ENCODE results near the gene MRPL55.

DNA sequence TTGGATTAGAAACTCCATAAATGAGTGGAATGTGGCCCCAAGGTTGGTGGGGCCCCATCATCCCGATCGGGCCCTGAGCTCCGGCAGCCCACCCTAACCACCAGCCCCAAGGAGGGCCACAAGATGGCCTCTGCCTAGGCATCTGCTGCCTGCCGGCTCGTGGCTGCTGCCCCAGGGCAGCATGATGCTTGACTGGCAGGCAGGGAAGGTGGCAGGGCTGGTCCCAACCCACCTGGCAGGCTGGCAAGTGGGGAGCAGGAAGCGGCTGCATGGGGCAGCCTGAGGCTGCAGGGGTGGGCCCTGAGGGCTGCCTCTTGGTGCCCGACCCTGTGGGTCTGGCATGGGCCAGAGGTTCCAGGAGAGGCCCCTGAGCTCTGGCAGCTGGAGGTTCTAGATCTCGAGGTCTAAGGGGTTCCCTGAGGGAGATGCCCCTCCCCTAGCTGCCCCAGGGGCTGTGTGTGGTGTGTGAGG, 39.9 kb upstream of the MRPL55 start:
- no peak for TF ChIP-seq POLR2A (IDR thresholded peaks at IDR 0.05)
- TF ChIP-seq, protein P1, sequence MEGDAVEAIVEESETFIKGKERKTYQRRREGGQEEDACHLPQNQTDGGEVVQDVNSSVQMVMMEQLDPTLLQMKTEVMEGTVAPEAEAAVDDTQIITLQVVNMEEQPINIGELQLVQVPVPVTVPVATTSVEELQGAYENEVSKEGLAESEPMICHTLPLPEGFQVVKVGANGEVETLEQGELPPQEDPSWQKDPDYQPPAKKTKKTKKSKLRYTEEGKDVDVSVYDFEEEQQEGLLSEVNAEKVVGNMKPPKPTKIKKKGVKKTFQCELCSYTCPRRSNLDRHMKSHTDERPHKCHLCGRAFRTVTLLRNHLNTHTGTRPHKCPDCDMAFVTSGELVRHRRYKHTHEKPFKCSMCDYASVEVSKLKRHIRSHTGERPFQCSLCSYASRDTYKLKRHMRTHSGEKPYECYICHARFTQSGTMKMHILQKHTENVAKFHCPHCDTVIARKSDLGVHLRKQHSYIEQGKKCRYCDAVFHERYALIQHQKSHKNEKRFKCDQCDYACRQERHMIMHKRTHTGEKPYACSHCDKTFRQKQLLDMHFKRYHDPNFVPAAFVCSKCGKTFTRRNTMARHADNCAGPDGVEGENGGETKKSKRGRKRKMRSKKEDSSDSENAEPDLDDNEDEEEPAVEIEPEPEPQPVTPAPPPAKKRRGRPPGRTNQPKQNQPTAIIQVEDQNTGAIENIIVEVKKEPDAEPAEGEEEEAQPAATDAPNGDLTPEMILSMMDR (IDR thresholded peaks at IDR 0.05 in 4 of 5, conservative IDR thresholded peaks at IDR 0.05 in 1 of 5), result no peak
